ENCODE measurements around the gene PARPBP.

GRCh38 chr12:102215992-102216691 is 96.2 kb downstream of the PARPBP start:
- TF ChIP-seq CTCF (IDR thresholded peaks at IDR 0.05) (no peak), ZFX (IDR thresholded peaks at IDR 0.05; ENCODE audit: borderline replicate concordance) (no peak)

Data from 22Rv1 (cell line).